A673 (cell line): ENCODE results near the gene BDKRB1.

Experiments used
- EZH2 ChIP-seq: fragments of 200-600 bp; sonication (generic); IDR thresholded peaks from 2 replicates; pipeline ENCODE4 v1.6.1; 2017; ENCODE audit warnings: borderline replicate concordance, low read depth, mild to moderate bottlenecking, mixed read lengths, antibody characterized with exemption, low read length; ENCODE audit not compliant: poor library complexity, severe bottlenecking
- TF ChIP-seq, protein P1 (sequence below): fragments of 300-800, 200-600 bp; sonication (generic); conservative IDR thresholded peaks from 2 replicates; pipeline ENCODE4 v1.5.1; 2017; ENCODE audit warnings: low read depth, mild to moderate bottlenecking, antibody characterized with exemption, low read length, moderate library complexity, mixed read lengths

DNA sequence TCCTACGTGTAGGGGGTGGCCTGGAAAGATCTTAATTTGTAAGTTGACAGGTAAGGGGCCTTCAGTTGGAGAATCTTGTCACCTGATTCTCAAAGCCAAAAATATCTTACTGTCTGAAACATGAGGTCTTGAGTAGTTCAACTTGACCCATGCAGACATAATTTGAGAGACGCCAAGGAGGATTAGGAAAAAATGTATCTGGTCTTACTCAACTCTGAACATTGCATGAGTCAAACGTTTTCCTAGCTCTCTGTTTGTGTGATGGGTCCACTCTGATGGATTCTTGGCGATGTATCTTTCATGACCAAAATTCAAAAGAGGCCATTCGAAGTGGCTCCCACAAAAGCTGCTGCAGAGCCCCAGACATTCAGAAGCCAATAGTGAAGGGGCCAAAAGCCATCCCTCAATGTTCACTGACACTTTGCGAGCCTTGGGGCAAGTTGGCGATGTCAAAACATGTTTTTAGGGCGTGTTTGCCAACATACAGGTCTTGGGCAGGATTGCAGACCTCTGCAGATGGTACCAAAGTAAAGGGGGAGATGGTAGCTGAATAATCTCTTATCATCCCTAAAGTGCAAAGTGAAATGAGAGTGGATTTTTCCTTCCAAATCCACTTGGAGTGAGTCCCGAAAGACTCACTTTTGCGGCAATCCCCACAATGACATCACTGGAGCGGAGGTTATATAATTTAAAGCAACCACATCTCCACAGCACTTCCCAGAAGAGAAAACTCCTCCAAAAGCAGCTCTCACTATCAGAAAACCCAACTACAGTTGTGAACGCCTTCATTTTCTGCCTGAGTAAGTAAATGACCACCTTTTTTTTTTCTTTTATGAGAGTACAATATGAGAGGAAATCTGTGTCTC lies at the start of gene BDKRB1:
- TF ChIP-seq, protein P1, sequence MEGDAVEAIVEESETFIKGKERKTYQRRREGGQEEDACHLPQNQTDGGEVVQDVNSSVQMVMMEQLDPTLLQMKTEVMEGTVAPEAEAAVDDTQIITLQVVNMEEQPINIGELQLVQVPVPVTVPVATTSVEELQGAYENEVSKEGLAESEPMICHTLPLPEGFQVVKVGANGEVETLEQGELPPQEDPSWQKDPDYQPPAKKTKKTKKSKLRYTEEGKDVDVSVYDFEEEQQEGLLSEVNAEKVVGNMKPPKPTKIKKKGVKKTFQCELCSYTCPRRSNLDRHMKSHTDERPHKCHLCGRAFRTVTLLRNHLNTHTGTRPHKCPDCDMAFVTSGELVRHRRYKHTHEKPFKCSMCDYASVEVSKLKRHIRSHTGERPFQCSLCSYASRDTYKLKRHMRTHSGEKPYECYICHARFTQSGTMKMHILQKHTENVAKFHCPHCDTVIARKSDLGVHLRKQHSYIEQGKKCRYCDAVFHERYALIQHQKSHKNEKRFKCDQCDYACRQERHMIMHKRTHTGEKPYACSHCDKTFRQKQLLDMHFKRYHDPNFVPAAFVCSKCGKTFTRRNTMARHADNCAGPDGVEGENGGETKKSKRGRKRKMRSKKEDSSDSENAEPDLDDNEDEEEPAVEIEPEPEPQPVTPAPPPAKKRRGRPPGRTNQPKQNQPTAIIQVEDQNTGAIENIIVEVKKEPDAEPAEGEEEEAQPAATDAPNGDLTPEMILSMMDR = no peak
- no peak for TF ChIP-seq EZH2
